Liver (tissue), 9 donors: ENCODE measurements around the gene ACTR8. TPM values are rescaled to one million over a fixed set of nuclear protein-coding genes. Genes with fewer than 3 reads are reported as not detected.

Experiments
- DNase-seq: peaks from one replicate; pipeline ENCODE4 v3.0.0-alpha.2; 2017; ENCODE audit warnings: low spot score
- H3K27ac ChIP-seq, 2 donors: one replicate each; pipeline ENCODE4 v1.7.0; 2013; ENCODE audit warnings: inconsistent platforms in 2 of 2, low read length in 2 of 2, control low read depth in 1 of 2, low read depth in 1 of 2, mild to moderate bottlenecking in 1 of 2
- H3K27me3 ChIP-seq, 4 donors: one replicate each; pipeline versions ENCODE4 v1.6.1 to v1.7.0; 2013; ENCODE audit warnings: low read length in 3 of 4, inconsistent platforms in 1 of 4, mild to moderate bottlenecking in 1 of 4, moderate library complexity in 1 of 4; ENCODE audit not compliant: control insufficient read depth in 4 of 4, insufficient read depth in 4 of 4
- H3K36me3 ChIP-seq, 4 donors: one replicate each; pipeline versions ENCODE4 v1.6.1 to v1.7.0; 2013; ENCODE audit warnings: low read length in 3 of 4, mild to moderate bottlenecking in 3 of 4, low read depth in 1 of 4, moderate library complexity in 1 of 4; ENCODE audit not compliant: control insufficient read depth in 4 of 4, insufficient read depth in 3 of 4
- H3K4me1 ChIP-seq, 4 donors: one replicate each; pipeline versions ENCODE4 v1.6.1 to v1.7.0; 2013; ENCODE audit warnings: low read length in 3 of 4, mild to moderate bottlenecking in 3 of 4, moderate library complexity in 1 of 4; ENCODE audit not compliant: control insufficient read depth in 4 of 4, insufficient read depth in 4 of 4
- H3K4me3 ChIP-seq, 3 donors: one replicate each; pipeline versions ENCODE4 v1.6.1 to v1.7.0; 2013; ENCODE audit warnings: low read length in 3 of 3, control low read depth in 1 of 3, low read depth in 1 of 3, mild to moderate bottlenecking in 1 of 3
- H3K9ac ChIP-seq, 2 donors: one replicate each; pipeline ENCODE4 v1.7.0; 2013; ENCODE audit warnings: low read length in 2 of 2, mild to moderate bottlenecking in 2 of 2, moderate library complexity in 2 of 2, control low read depth in 1 of 2, low read depth in 1 of 2
- H3K9me3 ChIP-seq, 4 donors: one replicate each; pipeline versions ENCODE4 v1.6.1 to v1.7.0; 2013; ENCODE audit warnings: low read length in 3 of 4; ENCODE audit not compliant: control insufficient read depth in 4 of 4
- FOXA1 ChIP-seq: IDR thresholded peaks from 2 replicates; pipeline ENCODE4 v1.6.1; 2016; ENCODE audit warnings: antibody characterized with exemption
- HNF4A ChIP-seq, 2 donors: conservative IDR thresholded peaks; 2 replicates each; pipeline ENCODE4 v1.6.1; 2016; ENCODE audit warnings: antibody characterized with exemption in 2 of 2, mild to moderate bottlenecking in 2 of 2
- HNF4G ChIP-seq: IDR thresholded peaks from 2 replicates; pipeline ENCODE4 v1.6.1; 2016; ENCODE audit warnings: antibody characterized with exemption
- NR2F2 ChIP-seq: IDR thresholded peaks from 2 replicates; pipeline ENCODE4 v1.6.1; 2016; ENCODE audit warnings: antibody characterized with exemption
- RAD21 ChIP-seq, 2 donors: IDR thresholded peaks; 2 replicates each; pipeline ENCODE4 v1.6.1; 2016; ENCODE audit warnings: antibody characterized with exemption in 2 of 2, mild to moderate bottlenecking in 2 of 2
- RXRA ChIP-seq, 2 donors: IDR thresholded peaks; 2 replicates each; pipeline ENCODE4 v1.6.1; 2017 to 2018; ENCODE audit warnings: antibody characterized with exemption in 2 of 2, mild to moderate bottlenecking in 1 of 2
- SP1 ChIP-seq: IDR thresholded peaks from 2 replicates; pipeline ENCODE4 v1.6.1; 2018; ENCODE audit warnings: antibody characterized with exemption, mild to moderate bottlenecking
- TAF1 ChIP-seq: conservative IDR thresholded peaks from 2 replicates; pipeline ENCODE4 v1.6.1; 2016; ENCODE audit warnings: antibody characterized with exemption, mild to moderate bottlenecking
- YY1 ChIP-seq: IDR thresholded peaks from 2 replicates; pipeline ENCODE4 v1.6.1; 2016; ENCODE audit warnings: antibody characterized with exemption, mild to moderate bottlenecking
- WGBS: extraction: QIAGEN DNeasy Blood & Tissue Kit; methylation state at CpG from one replicate; pipeline ENCODE4 v1.1.7; 2013; 5-methylcytosine and 5-hydroxymethylcytosine counted together
- polyA plus RNA-seq, 2 donors: library from polyadenylated mRNA; stranded (reverse) in 1 of 2; unstranded in 1 of 2; fragments of 200-250 nt in 1 of 2; fragments of >200 nt in 1 of 2; fragmentation: Nextera tagmentation in 1 of 2; extraction: Ambion mirVana in 1 of 2; gene quantifications; one replicate each; pipeline versions ENCODE4 v1.2.1 to v1.2.3, GENCODE V29; 2013 to 2015
- total RNA-seq, 2 donors: library from RNA; depleted of rRNA; stranded (reverse); fragments of >200 nt; gene quantifications; one replicate each; pipeline ENCODE4 v1.2.3, GENCODE V29; 2014
- TF ChIP-seq, protein P1 (sequence below): IDR thresholded peaks from 2 replicates; pipeline ENCODE4 v1.6.1; 2016; ENCODE audit warnings: antibody characterized with exemption, mild to moderate bottlenecking
- TF ChIP-seq, protein P2 (sequence below): IDR thresholded peaks from 2 replicates; pipeline ENCODE4 v1.6.1; 2016; ENCODE audit warnings: antibody characterized with exemption
- TF ChIP-seq, protein P3 (sequence below): fragments of 150-350 bp; IDR thresholded peaks from 2 replicates; pipeline ENCODE4 v1.5.1; 2017; ENCODE audit warnings: improper control_type of control experiment, low read depth, low read length; ENCODE audit not compliant: missing input control
- TF ChIP-seq, protein P4 (sequence below): IDR thresholded peaks from 2 replicates; pipeline ENCODE4 v1.6.1; 2016; ENCODE audit warnings: antibody characterized with exemption
- donor health status: healthy.
- donor health status: healthy.
- donor health status: healthy.
- donor health status: healthy.
- donor health status: healthy.

The ACTR8 gene
- total and polyA plus RNA-seq, 4 donors = 3.2 to 16.7 (median 7.7) TPM

DNA sequence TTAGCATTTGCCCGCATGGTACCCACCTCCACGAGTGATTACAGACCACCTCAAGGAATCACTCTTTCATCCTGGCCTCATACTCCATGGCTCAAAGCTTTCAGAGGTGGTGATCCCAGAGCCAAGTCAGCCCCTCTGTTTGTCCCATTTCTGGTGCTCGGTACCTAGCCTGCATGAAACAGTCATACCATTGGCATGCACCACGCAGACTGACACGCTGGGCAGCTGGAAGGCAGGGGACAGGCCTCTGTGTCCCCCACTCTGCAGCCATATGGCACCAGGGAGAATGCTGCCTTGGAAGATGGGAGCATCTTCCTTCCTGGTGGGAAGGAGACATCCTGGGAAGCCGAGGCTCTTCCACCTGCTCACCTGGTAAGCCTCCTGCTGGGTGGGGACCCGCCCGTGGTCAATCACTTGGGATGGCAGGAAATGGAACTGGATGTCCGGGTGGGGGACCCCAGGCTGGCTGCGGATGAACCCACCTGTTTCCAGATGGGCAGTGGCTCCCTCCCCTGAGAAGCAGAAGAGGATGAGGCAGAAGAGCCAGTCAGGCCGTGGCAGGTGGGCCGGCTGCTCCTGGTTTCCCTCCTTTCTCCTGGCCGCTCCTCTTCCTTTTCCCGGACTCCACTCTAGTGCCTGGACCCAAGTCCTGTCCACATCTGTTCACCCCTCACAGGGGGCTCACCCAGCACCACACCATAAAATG, 62.6 kb downstream of the ACTR8 start:
- 95% methylated on average over 14 of the region's 14 CpGs for WGBS
- H3K27ac ChIP-seq = no peak overlapping the region
- H3K36me3 ChIP-seq = peaks cover 15 to 74% (median 46%) of the 10 kb centered on the region in 4 donors
- no peaks in the 10 kb centered on the region for H3K27me3 ChIP-seq
- peaks cover 0 to 7% (median 0%) of the 10 kb centered on the region in 4 donors for H3K4me1 ChIP-seq
- H3K9ac ChIP-seq = no peak overlapping the region
- no peaks in the 10 kb centered on the region for H3K9me3 ChIP-seq
- no peak for DNase-seq
- no peak overlapping the region for H3K4me3 ChIP-seq
- no peak for TF ChIP-seq NR2F2

DNA sequence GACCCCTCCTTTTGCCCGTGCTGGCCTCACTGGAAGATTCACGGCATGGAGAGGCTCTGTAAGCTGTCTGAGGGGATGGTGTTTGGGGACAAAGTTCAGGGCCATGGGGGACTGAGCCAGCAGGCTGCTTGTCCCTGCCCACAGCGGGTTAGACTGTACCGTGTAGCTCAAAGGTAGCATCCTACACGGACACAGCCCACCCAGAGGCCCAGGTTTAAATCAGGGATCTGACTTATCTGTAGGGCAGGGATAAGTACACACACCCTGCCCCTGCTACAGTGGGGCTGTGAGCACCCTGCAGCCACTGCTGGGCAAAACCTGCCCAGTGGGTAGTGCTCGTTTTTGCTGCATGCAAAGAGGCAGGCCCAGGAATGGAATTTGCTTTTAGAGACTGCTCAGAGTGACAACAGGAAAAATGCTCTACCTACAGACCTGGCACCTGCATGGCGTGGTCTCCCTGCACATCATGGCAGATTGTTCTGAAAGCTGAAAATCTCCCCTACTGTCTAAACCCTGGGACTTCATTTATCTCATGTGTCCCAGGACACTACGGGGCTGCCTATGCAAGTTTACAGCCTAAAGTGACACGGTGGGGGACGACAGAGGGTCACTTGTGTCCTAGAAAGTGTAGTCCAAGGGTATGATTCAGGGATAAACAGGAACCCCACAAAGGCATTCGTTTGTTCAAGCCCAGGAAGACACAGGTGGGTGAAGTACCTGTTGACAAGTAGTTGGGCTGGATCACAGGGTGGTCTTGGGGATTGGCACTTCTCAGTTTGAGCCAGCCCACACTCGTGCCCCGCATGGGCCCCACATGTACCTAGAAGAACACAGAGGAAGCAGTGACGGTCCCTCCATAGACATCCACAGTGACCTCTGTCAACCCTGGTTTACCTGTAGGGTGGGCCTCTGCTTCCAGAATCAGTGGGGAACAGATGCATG, 63.5 kb downstream of the ACTR8 start:
- no peak overlapping the region for H3K27ac ChIP-seq
- DNase-seq = no peak

DNA sequence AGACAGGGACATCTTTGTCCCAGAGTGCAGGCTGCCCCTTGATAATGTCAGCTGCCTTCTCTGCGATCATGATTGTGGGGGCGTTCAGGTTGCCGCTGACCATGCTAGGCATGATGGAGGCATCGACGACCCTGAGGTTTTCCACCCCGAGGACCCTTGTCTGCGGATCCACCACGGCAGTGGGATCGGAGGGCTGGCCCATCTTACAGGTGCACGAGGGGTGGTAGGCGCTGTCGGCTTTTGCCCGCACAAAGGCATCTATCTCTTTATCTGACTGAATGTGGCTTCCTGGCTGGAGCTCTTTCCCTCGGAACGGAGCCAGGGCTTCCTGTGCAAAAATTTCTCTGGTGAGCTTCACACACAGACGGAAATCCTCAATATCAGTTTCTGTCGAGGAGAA, 64.1 kb downstream of the ACTR8 start:
- no peak overlapping the region for H3K9ac ChIP-seq
- H3K9me3 ChIP-seq = no peaks in the 10 kb centered on the region
- 86% methylated on average over 17 of the region's 17 CpGs for WGBS
- H3K4me1 ChIP-seq = peaks cover 0 to 7% (median 0%) of the 10 kb centered on the region in 4 donors
- peaks cover 13 to 73% (median 46%) of the 10 kb centered on the region in 4 donors for H3K36me3 ChIP-seq
- no peaks in the 10 kb centered on the region for H3K27me3 ChIP-seq
- H3K27ac ChIP-seq = no peak overlapping the region
- no peak overlapping the region for H3K4me3 ChIP-seq
- no peak for DNase-seq
- TF ChIP-seq YY1 = no peak
- no peak for TF ChIP-seq NR2F2

More for the DNA sequence above, 63.5 kb downstream of the ACTR8 start:
- no peak overlapping the region for H3K9ac ChIP-seq
- H3K9me3 ChIP-seq = no peaks in the 10 kb centered on the region
- WGBS = 74% methylated on average over 14 of the region's 14 CpGs
- peaks cover 15 to 74% (median 46%) of the 10 kb centered on the region in 4 donors for H3K36me3 ChIP-seq
- H3K27me3 ChIP-seq = no peaks in the 10 kb centered on the region
- H3K4me1 ChIP-seq = peaks cover 0 to 7% (median 0%) of the 10 kb centered on the region in 4 donors
- TF ChIP-seq RXRA (IDR thresholded peaks at IDR 0.05) (no peak), FOXA1 (no peak), NR2F2 (no peak), HNF4A (conservative IDR thresholded peaks at IDR 0.05) (peak; percentile 48 to 49)
- no peak overlapping the region for H3K4me3 ChIP-seq

DNA sequence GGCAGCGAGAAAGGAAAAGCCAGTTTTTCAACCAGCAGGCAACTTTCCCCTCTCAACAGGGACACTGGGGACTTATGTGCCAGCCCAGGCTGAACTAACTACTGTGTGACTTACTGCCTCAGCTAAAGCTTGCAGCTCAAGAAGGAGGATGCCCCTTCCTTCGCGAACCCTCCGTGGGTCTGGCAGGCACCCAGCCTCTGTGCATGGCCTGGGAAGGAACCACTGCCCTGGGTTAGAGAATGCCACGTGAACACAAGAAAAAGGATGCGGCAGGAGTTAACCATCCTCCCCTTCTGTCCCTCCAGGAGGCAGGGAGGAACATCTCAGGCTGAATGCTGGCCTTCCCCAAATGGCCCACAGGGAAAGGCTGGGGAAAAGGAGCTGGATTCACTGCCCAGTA, 64.7 kb downstream of the ACTR8 start:
- Histone ChIP-seq H3K27ac (no peak overlapping the region), H3K4me3 (no peak overlapping the region), H3K9me3 (no peaks in the 10 kb centered on the region), H3K4me1 (peaks cover 0 to 7% (median 0%) of the 10 kb centered on the region in 4 donors), H3K9ac (no peak overlapping the region), H3K27me3 (no peaks in the 10 kb centered on the region), H3K36me3 (peaks cover 10 to 67% (median 43%) of the 10 kb centered on the region in 4 donors)
- no peak for DNase-seq
- WGBS = 90% methylated on average over 6 of the region's 6 CpGs
- TF ChIP-seq, protein P1, sequence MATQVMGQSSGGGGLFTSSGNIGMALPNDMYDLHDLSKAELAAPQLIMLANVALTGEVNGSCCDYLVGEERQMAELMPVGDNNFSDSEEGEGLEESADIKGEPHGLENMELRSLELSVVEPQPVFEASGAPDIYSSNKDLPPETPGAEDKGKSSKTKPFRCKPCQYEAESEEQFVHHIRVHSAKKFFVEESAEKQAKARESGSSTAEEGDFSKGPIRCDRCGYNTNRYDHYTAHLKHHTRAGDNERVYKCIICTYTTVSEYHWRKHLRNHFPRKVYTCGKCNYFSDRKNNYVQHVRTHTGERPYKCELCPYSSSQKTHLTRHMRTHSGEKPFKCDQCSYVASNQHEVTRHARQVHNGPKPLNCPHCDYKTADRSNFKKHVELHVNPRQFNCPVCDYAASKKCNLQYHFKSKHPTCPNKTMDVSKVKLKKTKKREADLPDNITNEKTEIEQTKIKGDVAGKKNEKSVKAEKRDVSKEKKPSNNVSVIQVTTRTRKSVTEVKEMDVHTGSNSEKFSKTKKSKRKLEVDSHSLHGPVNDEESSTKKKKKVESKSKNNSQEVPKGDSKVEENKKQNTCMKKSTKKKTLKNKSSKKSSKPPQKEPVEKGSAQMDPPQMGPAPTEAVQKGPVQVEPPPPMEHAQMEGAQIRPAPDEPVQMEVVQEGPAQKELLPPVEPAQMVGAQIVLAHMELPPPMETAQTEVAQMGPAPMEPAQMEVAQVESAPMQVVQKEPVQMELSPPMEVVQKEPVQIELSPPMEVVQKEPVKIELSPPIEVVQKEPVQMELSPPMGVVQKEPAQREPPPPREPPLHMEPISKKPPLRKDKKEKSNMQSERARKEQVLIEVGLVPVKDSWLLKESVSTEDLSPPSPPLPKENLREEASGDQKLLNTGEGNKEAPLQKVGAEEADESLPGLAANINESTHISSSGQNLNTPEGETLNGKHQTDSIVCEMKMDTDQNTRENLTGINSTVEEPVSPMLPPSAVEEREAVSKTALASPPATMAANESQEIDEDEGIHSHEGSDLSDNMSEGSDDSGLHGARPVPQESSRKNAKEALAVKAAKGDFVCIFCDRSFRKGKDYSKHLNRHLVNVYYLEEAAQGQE = no peak
- TF ChIP-seq YY1 = no peak
- TF ChIP-seq RAD21 (IDR thresholded peaks at IDR 0.05) = no peak
- TF ChIP-seq, protein P2, sequence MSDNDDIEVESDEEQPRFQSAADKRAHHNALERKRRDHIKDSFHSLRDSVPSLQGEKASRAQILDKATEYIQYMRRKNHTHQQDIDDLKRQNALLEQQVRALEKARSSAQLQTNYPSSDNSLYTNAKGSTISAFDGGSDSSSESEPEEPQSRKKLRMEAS = no peak
- no peak for TF ChIP-seq TAF1
- TF ChIP-seq SP1 = no peak
- TF ChIP-seq, protein P3, sequence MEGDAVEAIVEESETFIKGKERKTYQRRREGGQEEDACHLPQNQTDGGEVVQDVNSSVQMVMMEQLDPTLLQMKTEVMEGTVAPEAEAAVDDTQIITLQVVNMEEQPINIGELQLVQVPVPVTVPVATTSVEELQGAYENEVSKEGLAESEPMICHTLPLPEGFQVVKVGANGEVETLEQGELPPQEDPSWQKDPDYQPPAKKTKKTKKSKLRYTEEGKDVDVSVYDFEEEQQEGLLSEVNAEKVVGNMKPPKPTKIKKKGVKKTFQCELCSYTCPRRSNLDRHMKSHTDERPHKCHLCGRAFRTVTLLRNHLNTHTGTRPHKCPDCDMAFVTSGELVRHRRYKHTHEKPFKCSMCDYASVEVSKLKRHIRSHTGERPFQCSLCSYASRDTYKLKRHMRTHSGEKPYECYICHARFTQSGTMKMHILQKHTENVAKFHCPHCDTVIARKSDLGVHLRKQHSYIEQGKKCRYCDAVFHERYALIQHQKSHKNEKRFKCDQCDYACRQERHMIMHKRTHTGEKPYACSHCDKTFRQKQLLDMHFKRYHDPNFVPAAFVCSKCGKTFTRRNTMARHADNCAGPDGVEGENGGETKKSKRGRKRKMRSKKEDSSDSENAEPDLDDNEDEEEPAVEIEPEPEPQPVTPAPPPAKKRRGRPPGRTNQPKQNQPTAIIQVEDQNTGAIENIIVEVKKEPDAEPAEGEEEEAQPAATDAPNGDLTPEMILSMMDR = no peak
- TF ChIP-seq FOXA1 = no peak
- no peak for TF ChIP-seq RXRA (IDR thresholded peaks at IDR 0.05)
- TF ChIP-seq NR2F2 = no peak
- TF ChIP-seq, protein P4, sequence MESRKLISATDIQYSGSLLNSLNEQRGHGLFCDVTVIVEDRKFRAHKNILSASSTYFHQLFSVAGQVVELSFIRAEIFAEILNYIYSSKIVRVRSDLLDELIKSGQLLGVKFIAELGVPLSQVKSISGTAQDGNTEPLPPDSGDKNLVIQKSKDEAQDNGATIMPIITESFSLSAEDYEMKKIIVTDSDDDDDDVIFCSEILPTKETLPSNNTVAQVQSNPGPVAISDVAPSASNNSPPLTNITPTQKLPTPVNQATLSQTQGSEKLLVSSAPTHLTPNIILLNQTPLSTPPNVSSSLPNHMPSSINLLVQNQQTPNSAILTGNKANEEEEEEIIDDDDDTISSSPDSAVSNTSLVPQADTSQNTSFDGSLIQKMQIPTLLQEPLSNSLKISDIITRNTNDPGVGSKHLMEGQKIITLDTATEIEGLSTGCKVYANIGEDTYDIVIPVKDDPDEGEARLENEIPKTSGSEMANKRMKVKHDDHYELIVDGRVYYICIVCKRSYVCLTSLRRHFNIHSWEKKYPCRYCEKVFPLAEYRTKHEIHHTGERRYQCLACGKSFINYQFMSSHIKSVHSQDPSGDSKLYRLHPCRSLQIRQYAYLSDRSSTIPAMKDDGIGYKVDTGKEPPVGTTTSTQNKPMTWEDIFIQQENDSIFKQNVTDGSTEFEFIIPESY = no peak
- TF ChIP-seq HNF4G = no peak
